ENCODE measurements around the gene ZNRF4.

DNA sequence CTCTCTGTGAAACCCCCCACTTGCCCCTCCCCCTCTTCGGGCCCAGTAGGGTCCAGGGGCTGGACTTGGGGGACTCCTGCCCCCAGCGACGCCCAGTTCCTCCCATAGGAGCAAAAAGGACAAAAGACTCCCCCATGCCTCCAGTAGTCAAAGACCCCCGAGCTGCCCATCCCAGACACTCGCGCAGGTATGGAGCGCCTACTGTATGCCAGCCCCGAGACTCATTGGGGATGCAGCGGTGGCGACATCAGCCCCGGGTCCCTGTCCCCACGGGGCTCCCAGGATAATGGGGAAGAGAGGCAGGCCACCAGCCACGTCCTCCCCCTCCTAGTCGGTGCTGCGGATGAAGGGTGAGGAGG is 18.3 kb upstream of the ZNRF4 start:
- no peak for TF ChIP-seq POLR2A (IDR thresholded peaks at IDR 0.05)
- TF ChIP-seq, protein P1, sequence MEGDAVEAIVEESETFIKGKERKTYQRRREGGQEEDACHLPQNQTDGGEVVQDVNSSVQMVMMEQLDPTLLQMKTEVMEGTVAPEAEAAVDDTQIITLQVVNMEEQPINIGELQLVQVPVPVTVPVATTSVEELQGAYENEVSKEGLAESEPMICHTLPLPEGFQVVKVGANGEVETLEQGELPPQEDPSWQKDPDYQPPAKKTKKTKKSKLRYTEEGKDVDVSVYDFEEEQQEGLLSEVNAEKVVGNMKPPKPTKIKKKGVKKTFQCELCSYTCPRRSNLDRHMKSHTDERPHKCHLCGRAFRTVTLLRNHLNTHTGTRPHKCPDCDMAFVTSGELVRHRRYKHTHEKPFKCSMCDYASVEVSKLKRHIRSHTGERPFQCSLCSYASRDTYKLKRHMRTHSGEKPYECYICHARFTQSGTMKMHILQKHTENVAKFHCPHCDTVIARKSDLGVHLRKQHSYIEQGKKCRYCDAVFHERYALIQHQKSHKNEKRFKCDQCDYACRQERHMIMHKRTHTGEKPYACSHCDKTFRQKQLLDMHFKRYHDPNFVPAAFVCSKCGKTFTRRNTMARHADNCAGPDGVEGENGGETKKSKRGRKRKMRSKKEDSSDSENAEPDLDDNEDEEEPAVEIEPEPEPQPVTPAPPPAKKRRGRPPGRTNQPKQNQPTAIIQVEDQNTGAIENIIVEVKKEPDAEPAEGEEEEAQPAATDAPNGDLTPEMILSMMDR (IDR thresholded peaks at IDR 0.05): no peak
- TF ChIP-seq EP300 (IDR thresholded peaks at IDR 0.05): no peak
